Fibroblast of lung (primary cell): Measurements from ENCODE around the gene SEC14L5.

Experiments used
- CTCF ChIP-seq, 2 donors: IDR thresholded peaks in 1 of 2; conservative IDR thresholded peaks in 1 of 2; 1 replicate in 1 of 2; 2 replicates in 1 of 2; pipeline ENCODE4 v1.5.1; 2011 to 2012; ENCODE audit warnings: low read length in 2 of 2, control low read depth in 1 of 2, inconsistent platforms in 1 of 2, low read depth in 1 of 2, mild to moderate bottlenecking in 1 of 2
- EZH2 ChIP-seq: IDR thresholded peaks from 2 replicates; pipeline ENCODE4 v1.5.1; 2012; ENCODE audit warnings: low read length, control low read depth, mild to moderate bottlenecking; ENCODE audit errors: missing control alignments

- no peak for TF ChIP-seq CTCF (conservative IDR thresholded peaks at IDR 0.05 in 1 of 2, IDR thresholded peaks at IDR 0.05 in 1 of 2; ENCODE audit: low read depth in 1 of 2, low read length in 2 of 2)
- no peak for TF ChIP-seq EZH2
Measured at GRCh38 chr16:5046914-5047313, 88.8 kb downstream of the SEC14L5 start.
